ENCODE data around the gene RABAC1.
A peak's percentile ranks its signal among the peaks of the same experiment; 100 is the strongest.
"Not testable (repeated sequence)": the region's sequence is repeated elsewhere in the genome, so short reads cannot be mapped to it uniquely, and the experiment has no call there.

RABAC1 gene

DNA sequence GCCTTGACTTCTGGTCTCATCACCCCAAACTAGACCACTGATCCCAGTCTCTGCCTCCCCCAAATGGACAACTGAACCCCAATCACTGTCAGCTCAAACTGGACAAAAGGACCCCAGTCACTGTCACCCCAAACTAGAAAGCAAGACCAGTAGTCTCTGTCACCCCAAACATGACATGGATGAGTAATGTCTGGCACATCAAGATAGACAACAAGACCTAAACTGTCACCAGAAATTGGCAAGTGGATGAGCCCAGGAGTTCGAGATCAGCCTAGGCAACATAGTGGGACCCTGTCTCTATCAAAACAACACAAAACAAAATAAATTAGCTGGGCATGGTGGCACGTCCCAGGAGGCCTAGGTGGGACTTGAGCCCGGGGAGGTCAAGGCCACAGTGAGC lies 12.0 kb downstream of the RABAC1 start:
- DNase-seq (ENCODE audit: low spot score), result no peak

DNA sequence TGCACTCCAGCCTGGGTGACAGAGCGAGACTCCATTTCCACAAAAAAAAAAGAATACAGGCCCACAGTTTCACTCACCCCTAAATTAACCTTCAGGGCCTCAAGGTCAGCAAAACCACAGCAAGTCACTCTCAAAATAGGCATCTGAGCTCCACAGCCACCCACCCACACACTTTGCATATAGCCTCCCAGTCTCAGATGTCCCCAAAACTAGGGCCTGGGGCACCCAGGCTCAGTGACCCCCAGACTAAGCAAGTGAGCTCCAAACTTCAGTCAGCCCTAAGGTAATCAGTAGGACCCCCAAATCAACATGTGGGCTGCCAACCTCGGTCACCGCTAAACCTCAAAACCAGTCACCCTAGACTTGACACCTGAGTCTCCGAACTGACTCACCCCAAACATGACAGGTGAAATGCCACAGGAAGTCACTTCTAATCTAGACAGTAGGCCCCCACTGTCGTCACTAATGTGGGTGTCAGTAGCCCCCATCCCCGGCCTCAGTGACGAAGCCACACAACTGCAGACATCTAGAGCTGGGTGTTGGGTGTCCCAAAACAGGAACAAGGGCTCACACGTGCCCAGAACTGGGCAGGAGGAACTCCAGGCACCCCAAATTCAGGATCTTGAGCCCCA lies 13.9 kb downstream of the RABAC1 start:
- no peak for DNase-seq (ENCODE audit: low spot score)

DNA sequence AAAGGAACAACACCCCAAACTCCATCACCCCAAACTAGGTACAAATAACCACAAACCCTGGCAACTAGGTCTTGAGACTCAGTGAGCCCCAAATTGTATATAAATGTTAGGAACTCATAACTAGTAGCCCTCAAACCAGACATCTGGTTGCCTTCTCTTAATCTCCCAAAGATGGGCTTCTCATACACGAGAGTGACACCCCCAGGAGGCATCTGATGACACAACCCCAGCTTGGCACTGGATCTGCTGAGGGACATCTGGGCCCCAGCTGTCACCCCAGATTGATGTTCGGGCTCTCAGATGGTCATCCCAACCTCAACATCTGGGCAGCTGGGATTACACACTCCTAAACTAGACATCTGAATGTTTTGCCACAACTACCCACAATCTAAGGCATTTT lies 14.8 kb downstream of the RABAC1 start:
- DNase-seq (ENCODE audit: low spot score), result peak; percentile 57

GRCh38 chr19:41941410-41942202 lies 17.5 kb downstream of the RABAC1 start:
- no peak for DNase-seq (ENCODE audit: low spot score)

DNA sequence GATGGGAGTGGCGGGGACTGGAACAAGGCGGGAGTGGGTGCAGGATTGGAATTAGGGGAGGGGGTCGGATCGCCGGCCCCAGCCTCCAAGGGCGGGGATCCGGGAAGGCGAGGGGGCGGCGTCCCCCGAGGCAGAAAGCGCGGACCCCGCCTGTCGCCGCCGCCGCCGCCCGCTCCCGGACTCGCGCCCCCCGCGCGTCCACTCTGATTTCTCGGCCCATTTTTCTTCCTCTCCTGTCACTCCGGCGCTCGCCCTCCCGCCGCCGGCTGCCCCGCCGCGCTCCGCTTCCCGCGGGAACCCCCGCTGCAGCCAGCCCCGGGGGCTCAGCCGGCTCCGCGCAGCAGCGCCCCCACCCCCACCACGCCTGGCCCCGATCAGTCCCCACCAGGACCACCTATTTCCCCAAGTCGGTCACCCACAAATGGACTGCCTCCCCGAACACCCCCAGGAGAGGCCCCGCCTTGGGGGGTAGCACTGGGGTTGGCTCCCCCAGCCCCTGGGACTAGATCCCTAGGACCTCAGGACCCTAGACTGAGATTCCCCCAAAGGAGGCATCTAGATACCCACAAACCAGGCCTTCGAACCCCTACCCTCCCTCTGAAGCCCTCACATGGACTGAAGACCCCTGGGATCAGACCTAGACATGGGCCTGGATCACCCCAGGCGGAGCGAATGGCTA lies 18.3 kb downstream of the RABAC1 start:
- no peak for DNase-seq (ENCODE audit: low spot score)

GRCh38 chr19:41939861-41940730 lies 19.0 kb downstream of the RABAC1 start:
- peak; percentile 26 for DNase-seq (ENCODE audit: low spot score)

DNA sequence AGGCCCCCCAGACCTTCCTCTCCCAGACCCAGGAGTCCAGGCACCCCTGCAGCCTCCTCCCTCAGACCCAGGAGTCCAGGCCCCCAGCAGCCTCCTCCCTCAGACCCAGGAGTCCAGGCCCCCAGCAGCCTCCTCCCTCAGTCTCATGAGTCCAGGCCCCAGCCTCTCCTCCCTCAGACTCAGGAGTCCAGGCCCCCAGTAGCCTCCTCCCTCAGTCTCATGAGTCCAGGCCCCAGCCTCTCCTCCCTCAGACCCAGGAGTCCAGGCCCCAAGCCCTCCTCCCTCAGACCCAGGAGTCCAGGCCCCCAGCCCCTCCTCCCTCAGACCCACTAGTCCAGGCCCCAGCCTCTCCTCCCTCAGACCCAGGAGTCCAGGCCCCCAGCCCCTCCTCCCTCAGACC lies 19.9 kb downstream of the RABAC1 start:
- DNase-seq (ENCODE audit: low spot score), result not testable (repeated sequence)

DNA sequence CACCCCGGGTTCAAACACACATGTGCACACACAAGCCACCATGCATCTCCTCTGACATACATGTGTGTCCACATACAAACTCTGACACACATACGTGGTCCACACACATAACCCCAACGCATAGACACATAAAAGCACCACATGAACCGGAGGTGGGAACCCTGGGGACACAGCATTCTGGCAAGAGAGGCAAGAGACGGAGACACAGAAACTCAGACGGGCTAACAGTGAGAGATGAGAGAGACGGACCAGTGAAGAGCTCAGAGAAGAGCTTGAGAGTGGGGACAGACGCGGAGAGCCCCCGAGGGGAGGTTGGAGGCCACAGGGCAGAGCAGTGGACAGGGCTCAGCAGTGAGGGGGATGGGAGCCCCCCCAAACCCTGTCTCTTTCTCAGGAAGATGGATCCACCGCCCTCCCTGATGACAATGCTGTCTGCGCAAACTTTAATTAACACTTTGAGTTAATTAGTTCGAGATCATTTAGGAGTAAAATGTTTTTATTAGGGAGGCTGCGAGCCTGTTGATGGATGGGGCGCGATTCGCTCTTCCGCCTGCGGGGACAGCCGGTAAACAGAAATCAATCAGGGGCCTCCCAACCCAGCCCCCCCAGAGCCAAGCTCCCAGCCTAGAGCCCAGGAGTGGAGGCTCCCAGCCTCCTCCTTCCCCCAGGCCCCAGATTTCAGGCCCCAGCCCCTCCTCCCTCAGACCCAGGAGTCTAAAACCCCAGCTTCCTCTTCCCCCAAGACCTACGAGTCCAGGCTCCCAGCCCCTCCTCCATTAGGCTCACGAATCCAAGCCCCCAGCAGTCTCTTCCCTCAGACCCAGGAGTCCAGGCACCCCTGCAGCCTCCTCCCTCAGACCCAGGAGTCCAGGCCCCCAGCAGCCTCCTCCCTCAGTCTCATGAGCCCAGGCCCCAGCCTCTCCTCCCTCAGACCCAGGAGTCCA lies 21.3 kb downstream of the RABAC1 start:
- DNase-seq (ENCODE audit: low spot score), result no peak

DNA sequence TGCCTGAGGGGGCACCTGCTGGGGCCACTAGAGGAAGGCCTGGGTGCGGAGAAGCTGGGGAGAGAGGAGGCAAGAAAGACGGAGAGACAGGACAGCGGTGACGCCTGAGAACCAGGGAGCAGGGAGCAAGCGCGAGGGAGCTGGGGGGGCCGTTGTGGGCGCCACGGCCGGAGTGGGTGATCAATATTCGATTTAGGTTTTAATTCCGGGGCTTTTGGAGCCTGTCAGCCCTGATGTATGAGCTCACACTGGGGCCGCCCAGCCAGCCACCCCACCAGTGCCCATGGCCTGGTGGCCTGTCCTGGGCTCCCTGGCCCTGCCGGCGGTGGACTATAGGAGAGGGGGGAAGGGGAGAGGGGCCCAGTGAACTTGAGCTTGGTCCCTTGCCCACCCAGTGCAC lies 22.2 kb downstream of the RABAC1 start:
- no peak for DNase-seq (ENCODE audit: low spot score)

DNA sequence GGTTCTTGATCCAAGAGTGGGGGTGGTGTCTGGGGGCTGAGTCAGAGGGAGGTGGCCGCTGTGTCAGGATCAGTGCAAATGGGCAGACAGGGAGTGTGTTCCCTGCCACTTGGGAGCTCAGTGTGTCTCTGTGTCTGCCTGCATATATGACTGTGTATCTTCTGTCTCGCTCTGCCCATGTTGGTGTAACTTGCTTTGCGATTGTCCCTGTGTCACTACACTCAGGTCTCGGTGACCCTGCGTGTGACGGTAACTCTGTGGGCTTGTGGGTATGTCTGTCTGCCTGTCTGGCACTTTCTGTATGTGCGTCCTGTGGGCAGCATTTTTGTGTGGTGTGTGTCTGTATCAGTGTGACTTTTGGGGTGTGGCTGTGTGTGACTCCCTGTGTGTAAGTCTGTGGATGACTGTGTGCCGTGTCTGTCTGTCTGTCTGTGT lies 22.7 kb downstream of the RABAC1 start:
- DNase-seq (ENCODE audit: low spot score), result peak; percentile 59

- DNase-seq (ENCODE audit: low spot score), result no peak
Observed at GRCh38 chr19:41935760-41936415, 23.2 kb downstream of the RABAC1 start.

DNA sequence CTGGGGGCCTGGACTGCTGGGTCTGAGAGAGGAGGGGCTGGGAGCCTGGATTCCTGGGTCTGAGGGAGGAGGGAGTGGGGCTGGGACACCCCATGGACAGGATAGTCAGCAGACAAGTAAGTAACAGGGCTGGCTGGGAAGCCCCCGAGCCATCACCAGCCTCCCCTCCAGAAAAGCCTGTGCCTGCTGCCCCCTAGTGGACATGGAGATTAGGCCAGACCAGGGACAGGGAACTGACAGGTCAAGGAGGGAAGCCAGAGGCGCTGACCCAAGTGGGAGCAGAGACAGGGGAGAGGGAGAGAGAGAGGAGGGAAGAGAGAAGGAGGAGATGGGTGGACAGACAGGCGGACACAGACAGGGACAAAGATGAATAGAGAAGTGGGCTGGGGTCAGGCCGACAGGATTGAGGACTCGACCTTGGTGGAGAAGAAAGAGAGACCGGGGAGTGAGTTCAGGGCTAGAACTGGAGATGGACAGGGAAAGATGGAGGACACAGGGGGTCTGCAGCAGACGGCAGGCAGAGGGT lies 24.2 kb downstream of the RABAC1 start:
- DNase-seq (ENCODE audit: low spot score), result peak; percentile 84

GRCh38 chr19:41933693-41934426 lies 25.3 kb downstream of the RABAC1 start:
- no peak for DNase-seq (ENCODE audit: low spot score)

DNA sequence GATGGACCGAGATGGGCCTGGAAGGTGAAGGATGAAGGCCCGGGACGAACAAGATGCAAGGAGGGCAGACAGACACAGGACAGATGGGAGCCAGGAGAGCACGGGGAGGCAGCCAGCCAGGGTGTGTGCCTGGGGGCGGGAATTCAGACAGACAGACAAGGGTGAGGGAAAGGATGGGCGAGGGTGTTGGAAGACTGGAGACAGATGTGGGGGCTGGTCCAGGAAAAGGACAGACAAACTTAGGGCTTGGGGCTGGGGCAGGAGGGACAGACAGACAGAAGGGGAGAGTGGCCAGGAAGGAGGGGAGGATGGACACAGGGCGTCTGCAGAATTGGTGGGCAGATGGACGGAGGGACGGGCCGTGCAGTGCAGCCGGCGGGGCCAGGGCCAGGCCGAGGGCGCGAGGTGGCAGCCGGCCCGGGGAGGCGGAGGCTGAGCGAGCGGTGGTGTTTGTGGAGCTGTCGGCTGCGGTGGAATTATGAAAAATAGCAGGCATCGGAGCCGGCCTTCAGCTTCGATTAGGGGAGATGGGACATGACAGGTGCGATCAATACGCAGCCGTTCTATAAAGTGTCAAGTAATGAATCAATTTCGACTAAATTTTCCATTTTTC lies 26.3 kb downstream of the RABAC1 start:
- DNase-seq (ENCODE audit: low spot score), result no peak

DNA sequence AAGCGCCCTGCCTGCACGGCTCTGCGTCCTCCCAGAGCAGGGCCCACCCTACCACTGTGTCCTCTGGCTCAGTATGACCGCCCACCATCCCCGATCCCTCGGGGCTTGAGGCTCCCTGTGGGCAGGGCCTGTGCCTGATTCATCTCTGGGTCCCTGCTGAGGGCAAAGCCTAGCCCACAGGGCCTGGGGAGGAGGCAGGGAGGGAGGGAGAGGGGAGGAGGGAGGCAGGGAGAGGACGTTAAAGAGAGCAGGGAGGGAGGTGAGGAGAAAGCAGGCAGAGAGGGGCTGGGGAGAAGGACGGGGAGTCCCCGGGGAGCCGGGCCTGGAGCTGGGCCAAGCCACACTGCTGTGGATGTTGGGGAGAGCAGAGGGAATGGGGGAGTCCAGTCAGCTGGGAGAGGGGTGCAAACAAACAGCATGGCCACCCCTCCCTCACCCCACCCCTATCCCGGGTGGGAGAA lies 26.8 kb downstream of the RABAC1 start:
- DNase-seq (ENCODE audit: low spot score), result no peak

DNA sequence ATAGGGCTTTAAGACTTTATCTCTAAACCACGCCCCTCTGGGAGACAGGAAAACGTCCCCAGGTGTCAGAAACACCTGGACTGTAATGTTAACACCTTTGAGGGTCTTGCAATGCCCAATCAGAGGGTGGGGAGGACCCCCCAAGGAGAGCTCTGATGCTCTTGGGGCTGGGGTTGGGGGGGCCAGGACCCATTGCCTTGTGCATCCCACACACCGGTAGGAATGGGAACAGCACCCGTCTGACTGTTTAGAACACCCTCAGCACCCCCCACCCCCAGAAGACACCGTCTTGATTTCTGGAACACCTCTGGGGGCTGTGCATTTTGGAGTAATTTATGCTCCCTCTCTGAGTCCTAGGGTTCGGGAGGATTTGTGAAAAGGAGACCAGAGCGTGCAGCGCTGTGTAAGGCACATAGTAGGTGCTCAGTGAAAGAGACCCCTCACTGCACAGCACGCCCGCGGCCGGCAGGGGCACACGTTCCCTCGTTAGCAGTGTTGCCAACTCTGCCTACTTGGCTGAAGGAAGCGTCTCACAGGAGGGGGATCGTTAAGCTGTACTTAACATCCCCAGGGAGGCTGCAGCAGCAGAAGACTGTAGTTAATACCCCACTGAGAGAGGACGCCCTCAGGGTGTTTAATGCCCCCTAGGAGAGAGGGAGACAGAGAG lies 28.1 kb downstream of the RABAC1 start:
- DNase-seq (ENCODE audit: low spot score), result no peak

DNA sequence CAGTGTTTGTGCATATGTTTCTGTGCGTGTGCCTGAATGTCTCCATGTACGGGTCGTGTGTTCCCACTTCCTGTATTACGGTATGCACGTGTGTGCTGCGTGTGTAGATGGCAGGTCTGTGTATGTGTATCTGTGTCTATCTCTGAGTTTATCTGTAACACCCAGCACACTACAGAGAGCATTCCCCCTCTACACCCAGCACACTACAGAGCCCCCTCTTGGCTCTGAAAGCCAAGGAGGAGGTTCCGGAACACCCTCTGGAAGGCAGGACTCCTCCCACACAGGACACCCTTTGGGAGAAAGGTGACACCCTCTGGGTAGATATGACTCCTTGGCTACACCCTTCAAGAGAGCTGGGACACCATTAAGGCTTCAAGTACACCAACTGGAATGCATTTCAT lies 28.8 kb downstream of the RABAC1 start:
- DNase-seq (ENCODE audit: low spot score), result no peak

- DNase-seq (ENCODE audit: low spot score), result no peak
Observed at GRCh38 chr19:41929536-41930071, 29.5 kb downstream of the RABAC1 start.
